Right renal pelvis (tissue), 4 donors: ENCODE measurements around the gene NDUFS1. TPM values are rescaled to one million over a fixed set of nuclear protein-coding genes. Genes with fewer than 3 reads are reported as not detected.

ENCODE experiments used
- DNase-seq, 4 donors: peaks; one replicate each; pipeline ENCODE4 v3.0.0-alpha.2; 2013; ENCODE audit warnings: low read depth in 4 of 4, low spot score in 3 of 4, missing footprints in 1 of 4
- polyA plus RNA-seq, 4 donors: library from polyadenylated mRNA; unstranded; fragments of 120-200 nt; gene quantifications; one replicate each; pipeline ENCODE4 v1.2.1, GENCODE V29; 2013; ENCODE audit not compliant: insufficient read length in 4 of 4

Gene NDUFS1
- polyA plus RNA-seq, 4 donors: 65.4 to 77.1 (median 73.4) TPM

DNA sequence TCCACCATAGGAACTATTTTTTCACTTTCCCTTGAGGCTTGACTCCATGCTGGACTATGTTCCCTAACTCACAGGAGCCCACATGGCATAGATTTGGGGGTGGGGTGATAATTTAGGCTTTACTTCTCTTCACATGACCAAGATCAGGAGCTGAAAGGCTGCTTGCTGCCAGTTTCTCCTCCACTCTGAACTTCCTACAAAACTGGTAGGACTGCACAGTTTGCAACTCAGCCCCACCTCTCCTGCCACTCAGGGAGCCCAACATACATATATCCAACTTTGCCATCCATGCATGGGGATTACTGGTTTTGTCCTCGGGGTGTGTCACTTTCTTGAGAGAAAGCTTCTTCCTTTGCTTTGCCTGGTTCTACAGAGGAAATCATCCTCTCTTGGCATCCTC, 87.4 kb downstream of the NDUFS1 start:
- no peak for DNase-seq

DNA sequence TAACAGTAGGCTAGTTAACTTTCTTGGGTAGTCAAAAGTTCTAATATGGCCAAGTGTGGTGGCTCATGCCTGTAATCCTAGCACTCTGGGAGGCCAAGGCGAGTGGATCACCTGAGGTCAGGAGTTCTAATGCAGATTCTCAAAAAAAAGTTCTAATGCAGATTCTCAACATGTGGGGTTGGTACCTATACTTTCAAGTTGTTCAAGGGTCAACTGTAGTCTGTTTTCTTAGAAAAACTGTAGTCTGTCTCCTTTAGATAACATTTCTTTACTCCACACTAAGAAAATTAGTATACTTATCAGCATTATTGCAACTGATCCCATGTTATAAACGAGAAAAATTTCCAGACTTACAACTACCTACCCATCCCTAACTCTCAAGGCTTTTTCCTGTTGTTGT, 89.8 kb downstream of the NDUFS1 start:
- DNase-seq: no peak

DNA sequence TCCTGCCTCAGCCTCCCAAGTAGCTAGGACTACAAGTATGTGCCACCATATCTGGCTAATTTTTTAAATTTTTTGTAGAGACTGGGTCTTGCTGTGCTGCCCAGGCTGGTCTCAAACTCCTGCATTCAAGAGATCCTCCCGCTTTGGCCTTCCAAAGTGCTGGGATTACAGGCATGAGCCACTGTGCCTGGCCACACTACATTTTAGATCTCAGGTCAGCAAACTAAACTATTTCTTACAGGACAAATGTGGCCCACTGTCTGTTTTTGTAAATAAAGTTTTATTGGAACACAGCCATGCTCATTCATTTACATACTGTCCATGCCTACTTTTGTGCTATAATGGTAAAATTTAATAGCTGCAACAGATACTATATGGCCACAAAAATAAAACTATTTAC, 91.0 kb downstream of the NDUFS1 start:
- DNase-seq: no peak

Other genes starting within 250 kb of the NDUFS1 start
- gene INO80D, start 73.3 kb downstream of the NDUFS1 start, polyA plus RNA-seq: 10 to 100 TPM in 1 of 4 donors, 1 to 10 TPM in 3; 8.9 to 11.2 (median 9.7) TPM
- gene EEF1B2, start 451 bp upstream of the NDUFS1 start, polyA plus RNA-seq: 100 to 1,000 TPM; 594 to 648 (median 613) TPM
- 10 to 100 TPM in 3 of 4 donors, 1 to 10 TPM in 1; 9.0 to 12.9 (median 10.8) TPM for gene ZDBF2, start 115.2 kb upstream of the NDUFS1 start, polyA plus RNA-seq